GM21723 (cell line): ENCODE measurements around the gene CBR4.
"Not testable (repeated sequence)": the region's sequence is repeated elsewhere in the genome, so short reads cannot be mapped to it uniquely, and the experiment has no call there.

Experiments used
- ATAC-seq: cut with Tn5 transposase; IDR thresholded peaks from one replicate; pipeline ENCODE4 v1.9.1; 2021; ENCODE audit warnings: mild to moderate bottlenecking, moderate library complexity; ENCODE audit not compliant: unreplicated experiment

The CBR4 gene

DNA sequence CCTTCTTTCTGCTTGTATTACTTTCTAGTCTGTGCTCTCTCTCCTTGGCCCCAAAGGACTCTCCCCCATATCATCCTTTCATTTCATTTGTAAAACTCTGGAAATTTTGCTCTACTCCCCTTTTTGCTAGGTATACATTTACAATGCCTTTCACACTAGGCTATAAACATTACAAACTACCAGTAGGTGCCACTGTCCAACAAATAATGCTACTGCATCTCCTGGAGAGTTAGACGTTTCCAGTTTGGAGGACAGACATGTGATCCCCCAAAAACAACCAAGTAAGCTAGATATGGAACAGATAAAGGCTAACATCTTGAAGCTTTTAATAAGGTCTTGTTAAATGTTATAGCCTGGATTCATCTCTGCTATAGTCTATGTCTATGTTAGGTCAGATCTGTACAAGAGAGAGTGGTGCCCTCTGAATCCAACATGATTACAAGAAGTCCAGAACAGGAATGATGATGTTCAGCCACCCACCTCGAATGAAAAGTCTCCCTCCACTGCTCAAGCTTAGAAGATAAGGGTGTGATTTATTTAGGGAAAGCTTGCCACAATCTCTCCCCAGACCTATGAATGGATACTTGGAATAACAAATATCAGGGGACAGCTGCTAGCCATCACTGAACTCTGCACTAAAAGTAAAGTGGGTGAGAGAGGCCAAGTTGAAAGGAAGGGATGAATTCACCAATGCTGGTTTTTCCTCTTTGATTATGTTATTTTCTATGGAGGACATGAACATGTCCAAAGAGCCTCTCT is 14.3 kb downstream of the CBR4 start:
- ATAC-seq, result no peak

DNA sequence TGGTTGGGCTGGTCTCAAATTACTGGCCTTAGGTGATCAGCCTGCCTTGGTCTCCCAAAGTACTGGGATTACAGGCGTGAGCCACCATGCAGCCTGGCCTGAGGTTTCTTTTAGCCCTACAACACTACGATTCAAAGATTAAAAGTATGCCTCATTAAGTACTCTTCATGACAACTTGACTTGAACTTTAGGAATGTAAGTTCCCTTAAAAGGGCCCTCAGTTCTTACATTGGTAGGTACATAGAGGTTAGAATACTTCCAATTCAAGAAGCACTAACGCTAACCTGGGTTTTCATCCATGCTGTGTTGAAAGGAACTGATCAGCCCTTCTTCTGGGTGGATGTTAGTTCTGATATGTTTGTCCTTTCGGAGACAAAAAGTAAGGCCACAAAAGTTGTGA is 15.1 kb downstream of the CBR4 start:
- ATAC-seq, result no peak

DNA sequence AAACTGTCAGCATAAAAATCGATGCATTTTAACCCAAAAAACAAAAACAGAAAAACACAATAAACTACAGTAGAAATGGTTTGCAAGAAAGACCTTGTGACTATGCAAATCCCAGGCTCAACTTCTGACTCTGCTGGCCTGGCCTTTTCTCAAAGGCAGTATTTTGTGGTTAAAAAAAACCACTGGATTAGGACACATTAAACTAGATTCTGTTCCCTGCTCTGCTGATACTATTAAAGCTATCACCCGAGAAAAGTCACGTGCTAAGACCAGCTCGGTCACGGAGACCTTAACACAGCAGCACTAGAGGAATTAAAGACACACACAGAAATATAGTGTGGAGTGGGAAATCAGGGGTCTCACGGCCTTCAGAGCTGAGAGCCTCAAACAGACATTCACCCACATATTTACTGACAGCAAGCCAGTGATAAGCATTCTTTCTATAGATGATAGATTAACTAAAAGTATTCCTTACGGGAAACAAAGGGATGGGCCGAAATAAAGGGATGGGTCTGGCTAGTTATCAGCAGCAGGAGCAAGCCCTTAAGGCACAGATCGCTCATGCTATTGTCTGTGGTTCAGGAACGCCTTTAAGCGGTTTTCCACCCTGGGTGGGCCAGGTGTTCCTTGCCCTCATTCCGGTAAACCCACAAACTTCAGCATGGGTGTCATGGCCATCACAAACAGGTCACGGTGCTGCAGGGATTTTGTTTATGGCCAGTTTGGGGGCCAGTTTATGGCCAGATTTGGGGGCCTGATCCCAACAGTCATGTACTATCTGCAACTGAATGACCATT is 16.1 kb downstream of the CBR4 start:
- no peak for ATAC-seq

DNA sequence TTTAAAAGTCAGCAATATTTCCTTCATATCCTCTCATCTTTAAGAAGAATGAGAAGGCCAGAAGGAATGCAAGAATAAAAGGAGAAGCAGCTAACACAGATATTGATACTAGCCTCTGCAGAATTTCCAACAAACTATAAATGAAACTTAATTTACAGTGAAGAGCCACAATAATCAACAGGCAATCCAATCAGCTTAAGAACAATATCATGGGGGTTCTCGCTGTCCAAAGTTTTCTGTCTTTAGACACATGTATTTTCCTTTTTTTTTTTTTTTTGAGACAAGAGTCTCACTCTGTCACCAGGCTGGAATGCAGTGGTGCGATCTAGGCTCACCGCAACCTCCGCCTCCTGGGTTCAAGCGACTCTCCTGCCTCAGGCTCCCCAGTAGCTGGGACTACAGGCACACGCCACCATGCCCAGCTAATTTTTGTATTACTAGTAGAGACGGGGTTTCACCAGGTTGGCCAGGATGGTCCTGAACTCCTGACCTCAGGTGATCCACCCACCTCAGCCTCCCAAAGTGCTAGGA is 17.0 kb downstream of the CBR4 start:
- not testable (repeated sequence) for ATAC-seq

DNA sequence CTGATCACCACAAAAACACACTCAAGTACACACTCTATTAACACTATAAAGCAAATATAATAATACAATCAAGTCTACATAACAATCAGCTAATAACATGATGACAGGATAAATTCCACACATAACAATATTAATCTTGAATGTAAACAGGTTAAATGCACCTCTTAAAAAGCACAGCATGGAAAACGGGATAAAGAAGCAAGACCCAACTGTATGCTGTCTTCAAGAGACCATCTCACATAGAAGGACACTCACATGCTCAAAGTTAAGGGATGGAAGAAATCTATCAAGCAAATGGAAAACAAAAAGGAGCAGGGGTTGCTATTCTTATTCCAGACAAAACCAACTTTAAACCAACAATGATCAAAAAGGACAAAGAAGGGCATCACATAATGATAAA is 28.1 kb downstream of the CBR4 start:
- ATAC-seq, result no peak

DNA sequence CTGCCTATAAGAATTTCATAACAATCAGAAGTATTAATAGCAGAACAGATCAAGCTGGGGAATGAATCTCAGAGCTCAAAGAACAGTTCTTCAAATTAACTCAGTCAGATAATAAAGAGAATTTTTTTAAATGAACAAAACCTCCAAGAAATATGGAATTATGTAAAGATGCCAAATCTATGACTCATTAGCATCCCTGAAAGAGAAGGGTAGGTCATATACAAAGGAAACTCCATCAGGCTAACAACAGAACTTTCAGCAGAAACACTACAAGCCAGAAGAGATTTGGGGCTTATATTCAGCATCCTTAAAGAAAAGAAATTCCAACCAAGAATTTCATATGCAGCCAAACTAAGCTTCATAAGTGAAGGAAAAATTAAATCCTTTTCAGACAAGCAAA is 28.6 kb downstream of the CBR4 start:
- no peak for ATAC-seq

DNA sequence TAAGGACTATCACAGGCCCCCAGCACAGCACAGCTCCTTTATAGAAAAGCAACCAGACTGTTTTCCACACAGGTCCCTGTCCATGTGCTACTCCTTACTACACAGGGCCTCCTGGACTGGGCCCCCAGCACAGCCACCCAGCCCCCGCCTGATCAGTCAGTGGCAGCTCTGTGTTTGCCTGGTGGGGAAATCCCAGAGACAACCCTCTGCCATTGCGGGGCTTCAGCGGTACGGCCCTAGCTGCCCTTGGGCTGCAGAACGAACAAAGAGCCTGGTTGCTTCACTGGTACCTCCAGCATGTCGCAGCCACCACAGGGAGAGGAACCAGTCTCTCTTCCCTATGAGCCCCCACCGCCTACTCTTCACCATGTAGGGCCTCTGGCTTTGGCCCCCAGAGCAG is 30.7 kb downstream of the CBR4 start:
- ATAC-seq, result no peak

DNA sequence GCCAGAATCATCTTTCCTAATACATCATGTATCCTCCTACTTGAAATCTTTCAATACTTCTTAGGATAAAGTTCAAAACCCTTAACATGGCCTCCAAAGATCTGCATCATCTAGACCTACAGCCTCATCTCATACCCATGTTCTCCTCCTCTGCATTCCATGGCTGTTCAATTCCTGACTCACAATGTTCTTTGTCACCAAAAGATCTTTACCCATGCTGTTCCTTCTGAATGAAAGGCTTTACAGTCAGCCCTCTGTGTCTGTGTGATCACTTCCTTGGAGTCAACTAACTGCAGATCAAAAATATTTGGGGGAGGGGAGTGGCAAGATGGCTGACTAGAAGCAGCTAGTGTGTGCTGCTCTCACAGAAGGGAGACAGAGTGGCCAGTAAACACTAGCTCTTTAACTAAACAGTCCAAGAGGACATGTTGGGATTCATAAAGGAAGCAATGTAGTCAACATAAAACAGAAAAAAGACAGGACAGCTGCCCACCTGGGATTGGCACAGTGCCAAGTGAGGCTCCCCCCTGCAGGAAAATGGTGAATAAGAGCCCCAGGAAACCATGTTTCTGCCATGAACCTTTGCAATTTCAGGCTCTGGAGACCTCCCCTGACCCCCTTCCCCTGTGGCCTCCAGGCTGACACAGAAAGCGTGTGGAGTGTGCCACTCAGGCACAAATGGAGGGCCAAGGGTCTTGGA is 31.9 kb downstream of the CBR4 start:
- no peak for ATAC-seq

DNA sequence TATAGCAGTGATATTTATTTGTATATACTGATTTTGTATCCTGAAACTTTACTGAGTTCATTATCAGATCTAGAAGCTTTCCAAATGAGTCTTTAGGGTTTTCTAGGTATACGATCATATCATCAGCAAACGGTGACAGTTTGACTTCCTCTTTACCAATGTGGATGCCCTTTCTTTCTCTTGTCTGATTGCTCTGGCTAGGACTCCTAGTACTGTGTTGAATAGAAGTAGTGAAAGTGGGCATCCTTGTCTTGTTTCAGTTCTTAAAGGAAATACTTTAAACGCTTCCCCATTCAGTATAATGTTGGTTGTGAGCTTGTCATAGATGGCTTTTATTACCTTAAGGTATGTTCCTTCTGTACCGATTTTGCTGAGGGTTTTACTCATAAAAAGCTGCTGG is 37.5 kb downstream of the CBR4 start:
- ATAC-seq, result no peak

DNA sequence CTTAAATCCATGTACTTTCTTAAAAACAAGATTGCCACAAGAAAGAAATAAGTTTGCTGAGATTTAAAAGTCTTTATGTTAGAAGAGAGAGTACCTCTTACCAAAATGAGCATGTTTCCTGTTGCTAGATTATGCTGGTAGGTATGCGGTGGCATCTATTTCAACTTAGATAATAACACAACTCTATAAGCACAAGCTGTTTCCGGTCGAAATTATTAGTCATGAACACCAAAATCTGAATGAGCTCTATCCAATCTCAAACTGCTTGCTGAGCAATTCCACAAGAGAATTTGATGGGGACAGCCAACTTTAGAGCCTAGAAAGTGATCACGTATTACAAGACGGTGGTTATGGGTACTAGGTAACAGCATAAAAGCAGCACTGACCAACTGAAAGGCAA is 49.3 kb downstream of the CBR4 start:
- ATAC-seq, result no peak

DNA sequence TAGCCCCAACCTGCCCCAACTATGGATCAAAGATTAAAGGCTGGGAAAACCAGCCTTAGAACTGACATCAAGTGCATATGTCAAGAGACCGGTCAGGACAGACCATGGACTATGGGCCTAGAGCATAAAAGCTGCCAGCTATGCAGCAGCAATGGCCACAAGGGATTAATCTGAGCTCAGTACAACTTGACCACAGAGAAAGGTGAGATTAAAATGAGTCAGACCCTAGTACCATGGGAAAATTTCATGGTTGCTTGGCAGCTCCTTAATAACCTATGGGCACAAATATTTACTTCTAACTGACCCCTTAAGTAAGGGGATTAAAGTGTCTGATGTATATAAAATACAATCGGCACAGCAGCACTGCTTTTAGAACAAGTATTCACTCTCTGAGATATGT is 54.4 kb downstream of the CBR4 start:
- ATAC-seq, result no peak

DNA sequence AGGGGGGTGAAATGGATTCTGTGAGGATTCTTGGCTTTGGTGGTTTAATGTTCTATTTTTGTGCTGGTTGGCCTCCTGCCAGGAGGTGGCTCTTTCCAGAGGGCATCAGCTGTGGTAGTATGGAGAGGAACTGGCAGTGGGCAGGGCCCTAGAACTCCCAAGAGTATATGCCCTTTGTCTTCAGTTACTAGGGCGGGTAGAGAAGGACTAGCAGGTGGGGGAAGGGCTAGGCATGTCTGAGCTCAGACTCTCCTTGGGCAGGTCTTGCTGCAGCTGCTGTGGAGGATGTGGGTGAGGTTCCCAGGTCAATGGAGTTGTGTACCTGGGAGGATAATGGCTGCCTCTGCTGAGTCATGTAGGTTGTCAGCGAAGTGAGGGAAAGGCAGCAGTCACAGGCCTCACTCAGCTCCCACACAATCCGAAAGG is 57.2 kb downstream of the CBR4 start:
- not testable (repeated sequence) for ATAC-seq

DNA sequence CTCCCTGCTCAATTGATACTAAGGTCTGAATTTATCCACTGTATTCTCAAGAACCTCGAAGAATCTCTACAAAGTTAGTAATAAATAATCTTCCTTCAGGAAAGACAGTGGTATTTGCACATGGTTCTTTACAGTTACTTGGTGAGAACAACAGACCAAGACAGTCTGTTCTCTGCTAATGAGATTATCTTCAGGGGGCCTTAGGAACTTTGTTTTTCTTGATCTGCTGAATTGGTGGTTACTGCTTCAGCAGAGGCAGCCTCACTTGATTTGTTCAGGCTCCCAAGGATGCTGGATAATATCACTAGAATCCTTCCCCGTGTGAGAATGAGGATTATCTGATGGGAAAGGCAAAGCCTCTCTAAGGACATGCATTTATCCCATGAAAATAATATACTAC is 64.8 kb downstream of the CBR4 start:
- ATAC-seq, result no peak

DNA sequence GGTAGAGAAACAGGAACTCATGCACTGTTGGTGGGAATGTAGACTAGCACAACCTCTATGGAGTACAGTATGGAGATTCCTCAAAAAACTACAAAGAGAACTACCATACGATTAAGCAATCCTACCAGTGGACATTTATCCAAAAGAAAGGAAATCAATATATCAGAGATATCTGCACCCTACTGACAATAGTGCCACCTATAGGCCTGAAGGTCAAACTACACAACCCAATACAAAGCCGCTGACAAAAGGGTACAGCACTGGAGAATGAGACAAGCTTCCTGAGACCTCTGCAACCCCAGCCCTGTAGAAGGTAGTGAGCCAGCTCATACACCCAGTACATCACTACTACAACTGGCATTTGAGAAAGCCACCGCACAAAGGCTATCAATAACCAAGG is 67.1 kb downstream of the CBR4 start:
- no peak for ATAC-seq
